ENCODE data around the gene CDH12.

- TF ChIP-seq, protein P1, sequence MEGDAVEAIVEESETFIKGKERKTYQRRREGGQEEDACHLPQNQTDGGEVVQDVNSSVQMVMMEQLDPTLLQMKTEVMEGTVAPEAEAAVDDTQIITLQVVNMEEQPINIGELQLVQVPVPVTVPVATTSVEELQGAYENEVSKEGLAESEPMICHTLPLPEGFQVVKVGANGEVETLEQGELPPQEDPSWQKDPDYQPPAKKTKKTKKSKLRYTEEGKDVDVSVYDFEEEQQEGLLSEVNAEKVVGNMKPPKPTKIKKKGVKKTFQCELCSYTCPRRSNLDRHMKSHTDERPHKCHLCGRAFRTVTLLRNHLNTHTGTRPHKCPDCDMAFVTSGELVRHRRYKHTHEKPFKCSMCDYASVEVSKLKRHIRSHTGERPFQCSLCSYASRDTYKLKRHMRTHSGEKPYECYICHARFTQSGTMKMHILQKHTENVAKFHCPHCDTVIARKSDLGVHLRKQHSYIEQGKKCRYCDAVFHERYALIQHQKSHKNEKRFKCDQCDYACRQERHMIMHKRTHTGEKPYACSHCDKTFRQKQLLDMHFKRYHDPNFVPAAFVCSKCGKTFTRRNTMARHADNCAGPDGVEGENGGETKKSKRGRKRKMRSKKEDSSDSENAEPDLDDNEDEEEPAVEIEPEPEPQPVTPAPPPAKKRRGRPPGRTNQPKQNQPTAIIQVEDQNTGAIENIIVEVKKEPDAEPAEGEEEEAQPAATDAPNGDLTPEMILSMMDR (IDR thresholded peaks at IDR 0.05 in 8 of 11, conservative IDR thresholded peaks at IDR 0.05 in 3 of 11), result no peak
- no peak for TF ChIP-seq POLR2A (IDR thresholded peaks at IDR 0.05)
These were observed 630.1 kb downstream of the CDH12 start for GRCh38 chr5:22223079-22223478.
